Stimulated activated CD8-positive, alpha-beta memory T cell treated with anti-CD3 and anti-CD28 coated beads, Interleukin-7, amount 100 ng/mL, for 4 hours (primary cell): Measurements from ENCODE around the gene RXRB.

ENCODE experiments used
- DNase-seq, 2 donors: peaks; one replicate each; pipeline ENCODE4 v3.0.0-alpha.2; 2020; ENCODE audit warnings: low read depth in 2 of 2

Gene RXRB

DNA sequence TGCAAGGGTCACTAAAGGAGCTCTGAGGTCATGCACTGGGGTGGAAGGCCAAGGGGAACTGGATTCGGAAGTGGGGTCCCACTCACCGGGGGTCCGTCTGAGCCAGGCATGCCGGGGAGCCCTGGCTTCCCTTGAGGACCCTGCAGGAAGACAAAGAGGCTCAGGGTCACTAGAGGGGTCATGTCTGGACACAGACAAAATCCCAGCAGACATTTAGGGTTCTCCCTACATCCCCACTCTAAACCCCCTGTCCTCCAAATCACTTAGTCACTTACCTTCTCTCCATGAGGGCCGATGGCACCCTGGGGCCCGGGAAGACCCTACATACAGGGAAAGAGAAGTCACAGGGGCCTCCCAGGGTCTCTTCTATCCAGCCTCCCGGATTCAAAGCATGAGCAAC is 23.6 kb downstream of the RXRB start:
- DNase-seq = no peak

DNA sequence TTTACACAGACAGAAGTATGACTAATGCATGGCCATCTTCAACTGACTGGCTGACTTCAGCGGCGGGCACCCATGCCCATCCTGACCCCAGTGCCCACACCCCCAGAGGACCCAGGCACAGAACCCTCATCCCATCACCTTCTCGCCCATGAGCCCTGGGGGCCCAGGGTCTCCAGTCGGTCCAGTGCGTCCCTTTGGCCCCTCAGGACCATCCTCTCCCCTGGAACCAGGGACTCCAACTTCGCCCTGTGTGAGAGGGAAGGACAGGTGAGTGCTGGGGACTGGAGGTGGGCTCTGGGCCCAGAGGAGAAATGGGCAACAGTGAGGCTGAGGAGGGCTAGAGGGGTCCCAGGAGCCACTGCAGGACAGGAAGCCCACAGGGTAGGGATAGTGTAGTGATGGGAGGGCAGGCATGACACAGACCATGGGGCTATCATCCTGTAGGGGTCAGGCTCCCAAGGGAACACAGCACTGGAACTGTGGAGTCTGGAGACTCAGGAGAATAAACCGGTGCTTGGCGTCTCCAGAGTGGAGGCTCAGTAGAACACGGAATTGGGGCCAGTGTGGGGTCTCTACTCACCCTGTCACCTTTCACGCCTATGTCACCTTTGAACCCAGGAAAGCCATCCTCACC is 24.9 kb downstream of the RXRB start:
- no peak for DNase-seq

DNA sequence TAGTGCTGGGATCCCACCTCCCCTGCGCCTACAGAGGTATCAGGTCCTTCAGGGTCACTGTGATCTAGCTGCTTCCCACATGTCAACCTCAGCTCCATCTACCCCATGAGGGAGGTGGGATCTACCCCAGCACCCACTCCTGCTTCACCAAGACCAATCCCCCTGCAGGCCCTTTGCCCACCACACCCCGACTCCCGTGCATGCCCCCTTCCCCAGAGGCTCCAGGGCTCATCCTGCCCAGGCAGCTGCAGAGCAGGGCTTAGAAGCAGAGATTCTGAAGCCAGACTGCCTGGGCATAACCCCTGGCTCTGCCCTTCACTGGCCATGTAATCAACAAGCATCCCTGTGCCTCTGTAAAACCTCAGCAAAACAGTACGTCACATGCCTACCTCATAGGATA is 25.7 kb downstream of the RXRB start:
- DNase-seq = no peak

DNA sequence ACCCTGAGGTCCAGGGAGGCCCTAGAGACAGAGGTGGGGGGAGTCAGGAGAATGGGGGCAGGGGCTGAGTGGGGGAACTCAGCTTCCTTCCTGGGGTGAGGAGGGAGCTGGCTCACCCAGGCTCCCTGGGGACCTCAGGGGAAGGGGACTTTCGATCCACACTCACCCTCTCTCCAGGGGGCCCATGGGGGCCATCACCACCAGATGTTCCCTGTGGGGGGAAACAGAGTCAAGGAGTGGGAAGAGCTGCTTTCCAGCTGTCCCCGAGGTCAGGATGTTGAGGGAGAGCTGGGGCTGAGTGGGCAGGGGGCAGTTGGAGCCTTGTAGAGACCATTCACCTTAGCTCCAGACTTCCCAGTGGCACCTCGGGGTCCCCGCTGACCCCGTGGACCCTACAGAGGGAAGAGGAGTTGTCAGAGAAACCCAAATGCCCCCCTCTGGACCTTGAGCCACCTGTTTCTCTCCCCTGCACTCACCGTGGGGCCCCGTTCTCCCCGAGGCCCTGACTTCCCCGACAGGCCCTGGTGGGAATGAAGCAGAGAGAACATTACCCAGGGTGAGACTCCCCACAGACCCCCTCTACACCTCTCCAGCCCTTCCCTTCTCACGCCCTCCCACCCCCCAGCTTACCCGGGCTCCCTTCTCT is 26.8 kb downstream of the RXRB start:
- no peak for DNase-seq

DNA sequence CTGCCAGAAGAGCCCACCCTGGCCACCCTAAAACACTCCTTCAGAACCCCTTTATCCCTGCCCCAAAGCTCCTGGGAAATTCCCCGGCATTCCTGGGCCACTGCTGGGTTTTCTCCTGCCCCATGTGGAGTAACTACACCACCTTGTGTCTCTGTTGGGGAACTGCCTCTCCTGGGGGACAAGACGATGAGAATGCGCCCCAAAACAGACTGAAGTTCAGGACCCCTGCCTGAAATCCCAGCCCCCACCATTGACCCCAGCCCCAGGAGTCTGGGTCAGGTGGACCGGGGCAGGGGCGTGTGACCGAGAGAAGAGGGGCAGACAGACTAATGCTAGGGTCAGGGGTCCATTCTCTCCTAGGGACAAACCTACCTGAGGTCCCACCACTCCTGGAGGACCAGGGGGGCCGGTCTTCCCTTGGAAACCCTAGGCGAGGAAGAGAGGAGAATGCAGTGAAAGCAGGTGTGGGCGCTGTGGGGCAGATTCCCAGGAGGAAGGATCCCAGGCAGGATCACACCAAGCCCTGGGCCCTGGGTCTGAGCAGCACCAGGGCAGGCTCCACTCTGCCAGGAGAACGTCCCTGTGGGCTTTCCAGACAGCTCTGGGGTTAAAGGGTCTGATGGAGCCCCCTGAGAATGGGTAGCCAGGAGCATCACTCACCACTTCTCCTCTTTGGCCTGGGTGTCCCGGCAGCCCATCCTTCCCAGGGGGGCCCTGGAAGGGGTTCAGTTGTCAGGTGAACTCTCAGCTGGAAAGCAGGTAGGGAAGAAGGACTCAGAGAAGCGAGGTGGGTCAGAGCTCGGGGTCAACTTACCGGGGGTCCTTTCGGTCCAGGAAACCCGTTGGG is 27.6 kb downstream of the RXRB start:
- DNase-seq = no peak

DNA sequence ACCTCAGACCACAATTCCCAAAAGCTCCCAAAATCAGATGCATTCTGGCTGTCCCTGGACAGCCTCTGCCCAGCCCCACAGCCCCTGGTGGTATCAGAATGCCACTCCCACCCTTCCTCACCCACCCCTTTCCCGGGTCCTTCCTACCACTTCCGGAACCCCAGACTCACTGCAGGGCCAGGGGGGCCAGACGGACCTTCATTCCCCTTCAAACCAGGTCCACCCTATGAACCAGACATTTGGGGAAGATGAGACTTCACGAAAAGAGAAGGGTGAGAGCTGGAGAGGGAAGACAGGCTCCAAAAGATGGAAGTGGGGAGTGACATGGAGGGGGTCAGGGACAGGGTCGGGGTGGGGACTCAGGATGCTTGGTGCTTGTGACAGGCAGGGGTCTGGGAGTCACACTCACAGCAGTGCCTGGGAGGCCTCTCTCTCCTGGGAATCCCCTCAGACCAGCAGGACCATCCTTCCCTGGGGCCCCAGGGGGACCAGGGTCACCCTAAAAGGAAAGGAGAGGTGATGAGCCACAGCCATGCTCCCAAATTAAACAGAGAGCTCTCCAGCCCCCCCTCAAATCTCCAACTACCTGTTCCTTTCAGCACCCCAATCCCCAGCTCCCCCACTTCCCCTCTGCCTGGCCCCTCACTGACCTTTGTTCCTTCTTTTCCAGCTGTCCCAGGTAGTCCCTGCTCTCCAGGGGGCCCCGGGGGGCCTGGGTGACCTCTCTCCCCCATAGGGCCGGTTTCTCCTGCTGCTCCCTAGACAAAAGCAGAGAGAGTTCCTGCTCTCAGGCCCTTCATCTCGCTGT is 28.4 kb downstream of the RXRB start:
- no peak for DNase-seq

DNA sequence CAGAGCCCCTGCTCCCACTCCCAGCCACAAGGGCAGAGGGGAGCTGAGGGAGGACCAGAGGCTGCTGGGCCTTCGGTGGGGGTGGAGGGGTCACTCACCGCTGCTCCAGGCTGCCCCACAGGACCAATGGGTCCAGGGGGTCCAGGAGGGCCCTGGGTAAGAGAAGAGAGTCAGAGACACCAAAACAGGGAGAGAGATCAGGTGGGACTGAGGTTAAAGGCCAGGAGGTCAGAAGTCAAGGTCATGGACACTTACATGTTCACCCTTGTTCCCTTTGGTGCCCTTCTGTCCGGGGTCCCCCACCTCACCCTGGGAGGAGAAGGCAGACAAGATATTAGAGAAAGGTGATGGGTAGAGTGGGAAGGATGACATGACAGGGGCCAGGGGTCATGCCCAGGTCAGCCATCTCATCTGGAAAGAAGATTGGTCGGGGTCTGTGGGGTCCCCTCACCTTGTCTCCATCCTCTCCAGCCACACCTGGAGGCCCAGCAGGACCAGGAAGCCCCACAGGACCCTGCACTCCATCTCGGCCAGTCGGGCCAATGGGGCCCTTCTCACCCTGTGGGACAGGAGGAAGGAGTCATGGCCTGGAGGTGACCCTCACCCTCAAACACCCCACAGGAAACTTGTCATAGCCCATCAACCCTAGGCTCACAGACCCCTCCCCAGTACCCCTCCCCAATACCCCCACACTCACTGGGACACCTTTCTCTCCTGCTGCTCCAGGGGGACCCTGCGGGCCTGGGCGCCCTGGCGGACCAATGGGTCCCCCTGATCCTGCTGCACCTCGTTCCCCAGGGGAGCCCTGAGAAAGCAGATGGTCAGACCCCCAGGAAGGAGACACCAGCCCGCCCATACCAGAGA is 29.2 kb downstream of the RXRB start:
- DNase-seq = no peak

DNA sequence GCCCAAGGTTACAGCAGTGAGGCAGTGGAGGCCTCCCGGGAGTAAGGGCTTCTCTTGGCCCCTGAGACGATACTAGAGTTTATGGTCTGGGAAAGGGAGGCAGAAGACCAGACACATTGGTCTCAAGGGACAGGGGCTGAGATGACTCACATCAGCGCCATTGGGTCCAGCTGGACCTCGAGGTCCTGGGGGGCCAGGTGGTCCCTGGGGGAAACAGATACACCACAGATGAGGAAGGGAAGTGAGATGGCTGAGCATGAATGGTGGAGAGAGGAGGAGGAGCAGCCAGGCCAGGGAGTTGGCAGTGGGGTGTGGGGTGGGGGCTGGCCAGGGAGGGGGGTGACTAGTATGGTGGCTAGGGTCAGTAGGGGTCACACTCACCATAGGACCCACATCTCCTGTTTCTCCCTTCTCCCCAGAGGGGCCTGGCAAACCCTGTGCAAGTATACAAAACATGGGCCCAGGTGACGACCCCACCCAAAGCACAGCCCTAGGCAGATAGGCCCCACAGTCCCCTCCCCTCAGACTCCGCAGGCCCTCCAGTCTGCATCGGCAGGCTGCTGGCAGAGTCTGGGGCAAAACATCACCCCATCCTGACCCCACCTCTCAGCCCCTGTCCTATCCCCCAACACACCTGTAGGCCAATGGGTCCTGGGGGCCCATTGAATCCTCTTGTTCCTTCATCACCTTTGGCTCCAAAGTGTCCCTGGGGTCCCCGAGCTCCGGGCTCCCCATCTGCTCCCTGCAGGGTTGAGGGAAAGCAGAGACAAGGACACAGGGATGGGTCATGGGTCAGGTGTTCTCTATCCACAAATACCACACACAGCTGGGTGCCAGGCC is 30.1 kb downstream of the RXRB start:
- no peak for DNase-seq

DNA sequence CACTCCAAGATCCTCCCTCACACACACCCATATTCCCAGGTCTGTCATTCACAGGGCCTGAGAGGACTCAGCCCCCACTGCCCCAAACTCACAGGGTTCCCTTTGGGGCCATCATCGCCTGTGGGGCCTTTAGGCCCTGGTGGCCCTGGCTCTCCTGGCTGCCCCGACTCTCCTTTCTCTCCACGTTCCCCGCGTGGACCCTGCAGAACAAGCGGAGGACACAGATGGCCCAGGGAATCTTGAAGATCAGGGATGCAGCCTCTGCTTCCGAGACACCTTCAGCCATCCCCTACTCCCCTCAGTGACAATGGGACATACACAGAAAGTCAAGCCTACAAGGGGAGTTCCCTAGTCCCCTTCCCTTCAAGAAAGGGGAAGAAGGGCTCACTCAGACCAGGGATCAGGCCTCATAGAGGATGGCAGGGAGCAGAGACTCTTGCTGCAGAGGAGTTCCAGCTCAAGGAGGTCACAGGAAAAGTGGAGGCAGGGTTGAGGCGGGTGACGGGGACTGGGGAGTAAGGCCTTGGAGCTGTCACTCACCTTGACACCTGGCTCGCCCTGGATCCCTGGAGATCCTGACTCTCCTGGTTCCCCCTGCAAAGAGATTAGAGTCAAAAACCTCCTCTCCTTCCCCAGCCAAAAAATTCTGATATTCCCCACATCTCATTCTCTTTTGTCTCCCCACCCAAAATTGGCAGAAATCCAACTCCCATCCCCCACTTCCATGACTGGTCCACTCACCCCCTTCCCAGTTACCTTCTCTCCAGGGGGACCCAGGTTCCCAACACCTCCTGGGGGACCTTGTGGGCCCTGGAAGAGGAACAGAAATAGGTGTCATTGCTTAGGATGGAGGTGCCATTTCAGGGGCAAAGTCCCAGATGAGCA is 30.9 kb downstream of the RXRB start:
- no peak for DNase-seq

DNA sequence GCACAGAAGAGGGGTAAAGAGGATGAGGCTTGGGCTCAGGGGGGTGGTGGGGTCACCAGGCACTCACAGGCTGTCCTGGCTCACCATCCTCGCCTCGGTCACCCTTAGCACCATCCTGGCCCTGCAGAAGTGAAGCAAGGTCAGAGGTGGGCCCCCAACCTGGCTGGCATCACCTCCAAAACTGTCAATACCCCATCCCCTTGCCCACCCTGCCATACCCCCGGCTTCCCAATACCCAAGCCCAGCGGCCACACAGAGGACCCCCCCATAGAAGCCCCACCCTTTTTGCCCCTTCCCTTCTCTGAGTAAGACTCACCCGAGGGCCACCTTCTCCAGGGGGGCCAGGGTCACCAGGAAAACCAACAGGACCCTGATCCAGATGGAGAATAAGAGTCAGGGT is 31.8 kb downstream of the RXRB start:
- DNase-seq = no peak

DNA sequence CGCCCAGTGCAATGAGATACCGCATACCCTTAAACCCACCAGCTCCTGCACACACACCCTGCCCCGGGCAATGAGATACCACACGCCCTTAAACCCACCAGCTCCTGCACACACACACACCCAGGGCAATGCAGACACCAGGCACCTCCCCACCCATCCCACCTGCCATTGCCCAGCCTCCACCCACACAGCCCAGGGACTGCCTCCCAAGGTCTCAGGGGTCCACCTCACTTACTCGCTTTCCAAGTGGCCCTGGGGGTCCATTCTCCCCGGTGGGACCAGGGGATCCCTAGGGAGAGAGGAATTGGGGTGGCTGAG is 32.2 kb downstream of the RXRB start:
- no peak for DNase-seq

DNA sequence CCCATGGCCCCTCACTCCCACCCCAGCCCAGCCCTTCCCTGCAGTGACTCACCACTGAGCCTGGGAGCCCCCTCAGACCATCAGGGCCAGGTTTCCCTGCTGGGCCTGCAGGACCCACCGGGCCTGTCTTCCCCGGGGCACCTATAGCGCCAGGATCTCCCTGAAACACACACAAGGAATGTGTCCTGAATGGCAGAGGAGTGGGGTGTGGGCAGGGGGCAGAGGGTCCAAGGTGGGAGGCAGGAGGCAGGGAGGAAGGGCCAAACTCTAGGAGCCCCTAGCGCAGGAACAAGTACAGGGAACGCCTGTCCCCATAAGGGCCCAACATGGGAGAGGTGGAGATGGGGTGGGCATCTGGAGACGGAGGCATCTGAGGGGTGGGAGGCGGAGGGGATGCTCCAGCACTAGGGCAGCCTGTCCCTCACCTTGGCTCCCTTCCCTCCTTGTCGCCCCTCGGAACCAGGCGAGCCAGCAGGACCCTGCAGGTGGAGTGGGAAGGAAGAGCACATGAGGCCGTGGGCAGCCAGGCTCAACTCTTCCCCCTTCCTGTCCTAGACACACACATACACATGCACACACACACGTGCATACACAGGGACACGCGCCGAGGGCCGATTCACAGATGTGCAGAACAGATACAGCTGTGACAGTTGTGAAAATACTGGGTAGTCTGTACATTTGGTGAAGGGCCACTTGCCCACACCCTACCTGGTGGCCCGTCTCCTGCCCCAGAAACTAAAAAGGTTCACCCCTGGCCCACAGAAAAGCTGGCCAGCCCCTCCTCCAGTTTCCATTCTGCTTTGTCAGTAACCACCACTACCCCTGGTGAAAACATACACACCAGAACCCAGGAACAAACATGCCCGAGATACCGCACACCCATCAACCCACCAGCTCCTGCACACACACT is 32.8 kb downstream of the RXRB start:
- no peak for DNase-seq

DNA sequence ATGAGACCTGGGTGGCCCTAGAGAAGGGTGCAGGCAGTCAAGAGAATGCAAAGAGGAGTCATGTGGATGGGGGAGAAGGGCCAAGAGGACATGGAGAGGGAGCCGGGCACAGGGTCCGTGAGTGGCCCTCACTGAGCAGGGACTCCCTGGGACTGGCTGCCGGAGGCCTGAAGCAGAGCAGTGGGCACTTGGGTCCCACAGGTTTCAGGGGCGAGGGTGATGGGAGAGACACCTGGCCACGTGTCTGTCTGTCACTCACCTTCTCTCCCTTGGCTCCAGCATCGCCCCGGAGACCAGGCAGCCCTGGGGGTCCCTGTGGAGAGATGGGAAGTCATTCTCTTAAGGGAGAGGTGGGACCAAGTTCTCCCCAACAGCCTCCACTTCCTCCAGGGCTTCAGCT is 33.7 kb downstream of the RXRB start:
- DNase-seq = no peak

DNA sequence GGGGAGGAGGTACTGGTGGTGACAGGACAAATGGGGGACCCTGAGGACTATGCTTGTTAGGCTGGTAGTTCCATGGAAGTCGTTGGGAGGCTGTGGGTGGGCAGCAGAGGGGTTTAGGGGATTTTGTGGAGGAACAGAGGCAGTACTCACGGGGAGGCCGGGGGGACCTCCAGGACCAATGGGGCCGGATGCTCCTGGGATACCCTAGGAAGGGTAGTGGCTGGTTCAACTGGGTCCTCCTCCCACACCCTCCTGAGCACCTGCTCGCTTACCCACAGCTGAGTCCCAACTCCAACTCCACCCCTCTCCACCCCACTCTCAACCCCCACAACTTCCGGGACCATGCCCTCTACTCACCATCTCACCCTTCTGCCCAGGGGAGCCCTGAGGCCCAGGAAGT is 34.1 kb downstream of the RXRB start:
- DNase-seq = no peak

DNA sequence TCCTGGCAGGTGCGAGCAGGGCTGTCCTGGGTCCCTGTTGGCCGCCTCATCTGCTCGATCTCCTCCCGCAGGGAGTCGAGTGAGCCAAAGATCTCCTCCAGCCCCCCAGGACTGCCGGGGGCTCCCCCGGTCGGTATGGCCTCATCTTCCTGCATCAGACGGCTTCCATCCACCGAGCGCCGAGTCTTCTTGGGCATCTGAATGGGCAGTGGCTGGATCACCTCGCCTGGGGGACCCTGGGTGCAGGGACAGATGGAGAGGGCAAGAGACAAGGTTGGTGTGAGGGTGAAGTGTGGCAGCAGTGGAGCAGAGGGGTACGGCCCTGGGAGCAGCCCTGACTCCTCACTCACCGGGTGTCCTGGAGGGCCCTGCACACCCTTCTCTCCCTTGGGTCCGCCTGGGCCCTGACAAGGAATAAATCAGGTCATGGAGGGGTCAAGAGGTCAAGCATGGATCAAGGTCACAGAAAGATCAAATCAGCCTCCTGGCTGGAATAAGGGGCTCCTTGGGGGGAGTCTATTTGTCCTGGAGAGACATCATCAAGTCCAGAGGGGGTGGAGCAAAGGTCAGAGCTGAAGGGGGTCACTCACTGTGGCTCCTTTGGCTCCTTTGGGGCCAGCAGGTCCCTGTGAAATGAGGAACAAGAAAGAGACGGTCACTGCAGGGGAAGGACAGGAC is 34.7 kb downstream of the RXRB start:
- DNase-seq = no peak

DNA sequence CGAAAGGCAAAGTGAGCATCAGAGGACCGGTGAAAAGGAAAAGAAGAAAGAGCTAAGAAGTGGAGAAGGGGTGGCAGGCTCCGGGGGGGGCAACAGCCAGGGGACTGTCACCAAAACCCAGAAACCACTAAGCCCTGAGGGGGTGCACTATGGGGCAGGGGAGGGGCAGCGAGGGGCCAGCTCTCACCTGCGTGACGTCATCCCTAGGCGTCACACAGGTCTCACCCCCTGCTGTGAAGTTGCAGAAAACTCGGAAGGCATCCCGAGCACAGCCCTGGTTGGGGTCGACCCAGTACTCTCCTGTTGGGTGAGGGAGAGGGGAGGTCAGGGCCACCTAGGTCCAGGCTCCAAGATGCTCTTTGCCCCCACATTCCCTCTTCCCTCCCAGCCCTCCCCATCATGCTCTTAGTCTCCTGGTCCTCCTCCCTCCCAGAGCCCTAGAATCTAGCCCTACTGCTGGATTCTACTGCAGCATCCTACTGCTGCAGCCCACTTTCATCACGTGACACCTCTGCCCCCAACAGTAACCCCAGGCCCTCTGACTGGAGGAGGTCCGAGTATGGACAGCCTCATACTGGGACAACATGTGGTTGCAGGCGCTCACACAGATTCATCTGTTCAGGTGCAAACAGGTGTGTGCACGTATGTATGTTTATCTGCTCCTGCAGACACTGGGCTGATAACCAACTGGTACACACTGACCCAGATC is 35.6 kb downstream of the RXRB start:
- no peak for DNase-seq

DNA sequence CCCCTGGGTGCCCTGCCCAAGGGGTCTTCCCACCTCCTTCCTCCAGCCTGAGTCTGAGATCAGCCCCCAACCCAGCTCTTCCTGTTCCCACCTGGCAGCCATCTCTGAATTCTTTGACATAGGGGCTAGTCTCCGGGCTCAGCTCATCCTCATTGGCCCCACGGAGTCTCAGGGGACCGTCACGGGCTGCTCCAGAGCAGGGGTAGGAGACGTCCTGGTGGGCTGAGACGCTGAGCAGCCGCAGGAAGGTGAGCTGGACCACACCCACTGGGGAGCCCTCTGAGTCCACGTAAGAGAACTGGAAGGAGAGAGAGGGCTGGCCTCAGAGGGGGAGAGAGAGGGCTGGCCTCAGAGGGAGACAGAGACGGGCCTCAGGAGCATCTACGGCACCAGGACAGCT is 36.3 kb downstream of the RXRB start:
- DNase-seq = no peak
